Osteoblast (primary cell): ENCODE data around the gene USP9X. TPM values are rescaled to one million over a fixed set of nuclear protein-coding genes. Genes with fewer than 3 reads are reported as not detected.

Experiments
- DNase-seq: peaks from one replicate; pipeline ENCODE4 v3.0.0; 2011; ENCODE audit warnings: low spot score, mixed read lengths; ENCODE audit not compliant: insufficient read length; ENCODE audit errors: missing footprints
- H2AFZ ChIP-seq: 2 replicates; pipeline ENCODE4 v1.6.0; 2011; ENCODE audit warnings: mild to moderate bottlenecking, low read length
- H3K27ac ChIP-seq: 2 replicates; pipeline ENCODE4 v1.5.1; 2011; ENCODE audit warnings: mild to moderate bottlenecking, low read depth, low read length, moderate library complexity
- H3K27me3 ChIP-seq: 2 replicates; pipeline ENCODE4 v1.6.0; 2012; ENCODE audit warnings: mild to moderate bottlenecking, control low read depth, inconsistent platforms, low read length, moderate library complexity; ENCODE audit not compliant: insufficient read depth
- H3K36me3 ChIP-seq: 2 replicates; pipeline ENCODE4 v1.5.1; 2011; ENCODE audit warnings: mild to moderate bottlenecking, low read length, control low read depth, moderate library complexity; ENCODE audit not compliant: insufficient read depth
- H3K4me1 ChIP-seq: 2 replicates; pipeline ENCODE4 v1.5.1; 2011; ENCODE audit warnings: mild to moderate bottlenecking, low read length, control low read depth, moderate library complexity; ENCODE audit not compliant: insufficient read depth
- H3K4me2 ChIP-seq: 2 replicates; pipeline ENCODE4 v1.6.0; 2011; ENCODE audit warnings: mild to moderate bottlenecking, low read length; ENCODE audit not compliant: insufficient read depth
- H3K4me3 ChIP-seq: fragments of 200-600 bp; sonication (generic); 3 replicates; pipeline ENCODE4 v1.5.1; 2012; ENCODE audit warnings: mild to moderate bottlenecking, low read length, inconsistent platforms; ENCODE audit not compliant: insufficient read depth
- H3K79me2 ChIP-seq: 2 replicates; pipeline ENCODE4 v1.6.0; 2012; ENCODE audit warnings: mild to moderate bottlenecking, low read length, control low read depth, inconsistent platforms; ENCODE audit not compliant: insufficient read depth
- H3K9me3 ChIP-seq: 2 replicates; pipeline ENCODE4 v1.5.1; 2011; ENCODE audit warnings: low read depth, low read length, control low read depth
- H4K20me1 ChIP-seq: 2 replicates; pipeline ENCODE4 v1.6.0; 2012; ENCODE audit warnings: mild to moderate bottlenecking, low read length, control low read depth; ENCODE audit not compliant: insufficient read depth
- total RNA-seq: library from RNA; depleted of rRNA; stranded (reverse); fragments of >200 nt; gene quantifications from 2 replicates; pipeline ENCODE4 v1.2.3, GENCODE V29; 2012
- TF ChIP-seq, protein P1 (sequence below): IDR thresholded peaks from 2 replicates; pipeline ENCODE4 v1.5.1; 2011; ENCODE audit warnings: mild to moderate bottlenecking, low read depth, low read length, moderate library complexity; ENCODE audit errors: extremely low read depth

Gene USP9X
- total RNA-seq, 1 donor, result 170 TPM

- DNase-seq, result no peak
- no peak overlapping the region for H3K4me2 ChIP-seq
- H2AFZ ChIP-seq, result no peak overlapping the region
- peaks cover 3% of the 10 kb centered on the region for H4K20me1 ChIP-seq
- no peaks in the 10 kb centered on the region for H3K4me1 ChIP-seq
- H3K4me3 ChIP-seq, result no peak overlapping the region
- H3K27ac ChIP-seq, result no peak overlapping the region
- H3K36me3 ChIP-seq, result peaks cover 34% of the 10 kb centered on the region
- TF ChIP-seq, protein P1, sequence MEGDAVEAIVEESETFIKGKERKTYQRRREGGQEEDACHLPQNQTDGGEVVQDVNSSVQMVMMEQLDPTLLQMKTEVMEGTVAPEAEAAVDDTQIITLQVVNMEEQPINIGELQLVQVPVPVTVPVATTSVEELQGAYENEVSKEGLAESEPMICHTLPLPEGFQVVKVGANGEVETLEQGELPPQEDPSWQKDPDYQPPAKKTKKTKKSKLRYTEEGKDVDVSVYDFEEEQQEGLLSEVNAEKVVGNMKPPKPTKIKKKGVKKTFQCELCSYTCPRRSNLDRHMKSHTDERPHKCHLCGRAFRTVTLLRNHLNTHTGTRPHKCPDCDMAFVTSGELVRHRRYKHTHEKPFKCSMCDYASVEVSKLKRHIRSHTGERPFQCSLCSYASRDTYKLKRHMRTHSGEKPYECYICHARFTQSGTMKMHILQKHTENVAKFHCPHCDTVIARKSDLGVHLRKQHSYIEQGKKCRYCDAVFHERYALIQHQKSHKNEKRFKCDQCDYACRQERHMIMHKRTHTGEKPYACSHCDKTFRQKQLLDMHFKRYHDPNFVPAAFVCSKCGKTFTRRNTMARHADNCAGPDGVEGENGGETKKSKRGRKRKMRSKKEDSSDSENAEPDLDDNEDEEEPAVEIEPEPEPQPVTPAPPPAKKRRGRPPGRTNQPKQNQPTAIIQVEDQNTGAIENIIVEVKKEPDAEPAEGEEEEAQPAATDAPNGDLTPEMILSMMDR, result no peak
- no peaks in the 10 kb centered on the region for H3K27me3 ChIP-seq
- H3K79me2 ChIP-seq, result peaks cover 3% of the 10 kb centered on the region
- H3K9me3 ChIP-seq, result no peaks in the 10 kb centered on the region
These were observed 68.7 kb downstream of the USP9X start for GRCh38 chrX:41153957-41154356.

DNA sequence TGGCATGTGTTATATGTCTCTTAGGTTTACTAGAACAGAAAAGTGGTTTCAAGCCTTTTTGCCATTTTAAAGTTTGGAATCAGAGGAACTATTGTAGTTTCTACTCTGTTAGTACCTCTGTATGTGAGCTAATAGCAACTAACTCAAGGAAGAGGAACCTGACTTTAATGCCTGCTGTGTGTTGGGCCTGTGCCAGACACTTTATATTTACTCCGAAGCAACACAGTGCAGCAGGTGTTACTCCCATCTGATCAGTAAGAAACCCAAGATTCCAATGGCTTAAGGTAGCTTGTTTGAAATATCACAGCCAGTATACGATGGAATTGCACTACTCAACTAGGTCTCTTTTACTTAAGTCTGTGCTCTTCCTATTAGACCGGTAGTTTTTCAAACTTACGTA is 79.2 kb downstream of the USP9X start:
- TF ChIP-seq, protein P1, result no peak

DNA sequence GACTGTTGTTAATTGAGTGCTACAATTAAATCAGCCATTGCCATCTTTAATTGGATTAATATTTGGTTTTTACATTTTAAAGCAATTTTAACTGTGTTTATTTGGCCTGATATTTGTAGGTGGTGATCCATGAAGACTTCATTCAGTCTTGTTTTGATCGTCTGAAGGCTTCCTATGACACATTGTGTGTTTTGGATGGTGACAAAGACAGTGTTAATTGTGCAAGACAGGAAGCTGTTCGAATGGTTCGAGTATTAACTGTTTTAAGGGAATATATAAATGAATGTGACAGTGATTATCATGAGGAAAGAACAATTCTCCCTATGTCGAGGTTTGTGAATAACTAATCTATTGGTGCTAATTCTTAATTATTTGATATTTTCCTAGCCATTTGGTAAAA is 82.6 kb downstream of the USP9X start:
- Histone ChIP-seq H3K4me3 (no peak overlapping the region), H4K20me1 (no peaks in the 10 kb centered on the region), H2AFZ (no peak overlapping the region), H3K36me3 (peaks cover 51% of the 10 kb centered on the region), H3K79me2 (peaks cover 6% of the 10 kb centered on the region), H3K9me3 (no peaks in the 10 kb centered on the region), H3K27me3 (no peaks in the 10 kb centered on the region), H3K4me2 (no peak overlapping the region), H3K4me1 (peaks cover 4% of the 10 kb centered on the region), H3K27ac (no peak overlapping the region)
- TF ChIP-seq, protein P1, result no peak
- DNase-seq, result no peak

More for the DNA sequence above, 79.2 kb downstream of the USP9X start:
- Histone ChIP-seq H3K9me3 (no peaks in the 10 kb centered on the region), H3K4me2 (no peak overlapping the region), H3K27me3 (no peaks in the 10 kb centered on the region), H3K27ac (no peak overlapping the region), H3K4me1 (peaks cover 4% of the 10 kb centered on the region), H3K4me3 (no peak overlapping the region), H3K36me3 (peaks cover 34% of the 10 kb centered on the region), H4K20me1 (no peaks in the 10 kb centered on the region), H3K79me2 (peaks cover 6% of the 10 kb centered on the region), H2AFZ (no peak overlapping the region)
- DNase-seq, result peak; percentile 5

- no peaks in the 10 kb centered on the region for H3K27me3 ChIP-seq
- no peak overlapping the region for H2AFZ ChIP-seq
- H3K36me3 ChIP-seq, result peaks cover 10% of the 10 kb centered on the region
- TF ChIP-seq, protein P1, result no peak
- H3K4me2 ChIP-seq, result no peak overlapping the region
- H3K27ac ChIP-seq, result no peak overlapping the region
- H3K79me2 ChIP-seq, result peaks cover 20% of the 10 kb centered on the region
- peaks cover 6% of the 10 kb centered on the region for H4K20me1 ChIP-seq
- DNase-seq, result no peak
- no peak overlapping the region for H3K4me3 ChIP-seq
- no peaks in the 10 kb centered on the region for H3K4me1 ChIP-seq
- no peaks in the 10 kb centered on the region for H3K9me3 ChIP-seq
These were observed 91.0 kb downstream of the USP9X start for GRCh38 chrX:41176263-41176662.
